HG03175 (cell line): ENCODE results near the gene STAMBP.
"Not testable (repeated sequence)": the region's sequence is repeated elsewhere in the genome, so short reads cannot be mapped to it uniquely, and the experiment has no call there.

Source experiments
- ATAC-seq: cut with Tn5 transposase; IDR thresholded peaks from one replicate; pipeline ENCODE4 v1.9.1; 2021; ENCODE audit warnings: mild to moderate bottlenecking, moderate library complexity; ENCODE audit not compliant: unreplicated experiment

STAMBP gene

GRCh38 chr2:73836141-73836943, 7.6 kb downstream of the STAMBP start:
- ATAC-seq = no peak

- ATAC-seq = no peak
Measured at GRCh38 chr2:73837847-73838585, 9.3 kb downstream of the STAMBP start.

GRCh38 chr2:73838889-73839534, 10.3 kb downstream of the STAMBP start:
- ATAC-seq = no peak

DNA sequence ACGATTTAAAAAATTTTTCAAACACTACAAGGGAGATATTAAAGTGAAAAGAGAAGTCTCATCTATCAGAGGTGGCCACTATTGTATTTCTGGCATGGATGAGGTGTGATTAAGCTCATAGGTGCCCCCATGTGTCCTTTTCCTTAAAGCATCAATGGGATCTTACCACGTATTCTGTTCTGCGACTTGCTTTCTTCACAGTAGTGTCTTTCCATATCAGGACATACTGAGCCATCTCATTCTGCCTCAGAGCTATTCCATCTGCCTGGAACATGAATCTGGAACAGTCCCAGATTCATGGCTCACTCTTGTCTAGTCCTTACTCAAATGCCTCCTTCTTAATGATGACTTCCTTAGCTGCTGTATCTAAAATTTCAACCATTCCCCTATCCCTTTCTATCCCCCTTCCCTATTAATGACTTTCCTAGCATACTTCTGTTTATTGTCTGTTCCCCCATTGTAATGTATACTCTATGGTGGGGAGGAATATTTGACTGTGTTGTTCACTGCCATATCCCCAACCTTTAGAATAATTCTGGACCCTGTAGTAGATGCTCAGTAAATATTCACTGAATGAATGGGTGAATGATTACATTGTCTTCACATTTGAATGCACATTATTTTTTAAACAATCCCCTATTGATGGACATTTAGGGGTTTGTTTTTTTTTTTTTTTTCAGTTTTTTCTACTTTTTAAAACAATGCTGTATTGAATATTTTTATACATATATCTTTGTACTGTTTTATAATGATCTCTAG, 11.1 kb downstream of the STAMBP start:
- ATAC-seq = no peak

DNA sequence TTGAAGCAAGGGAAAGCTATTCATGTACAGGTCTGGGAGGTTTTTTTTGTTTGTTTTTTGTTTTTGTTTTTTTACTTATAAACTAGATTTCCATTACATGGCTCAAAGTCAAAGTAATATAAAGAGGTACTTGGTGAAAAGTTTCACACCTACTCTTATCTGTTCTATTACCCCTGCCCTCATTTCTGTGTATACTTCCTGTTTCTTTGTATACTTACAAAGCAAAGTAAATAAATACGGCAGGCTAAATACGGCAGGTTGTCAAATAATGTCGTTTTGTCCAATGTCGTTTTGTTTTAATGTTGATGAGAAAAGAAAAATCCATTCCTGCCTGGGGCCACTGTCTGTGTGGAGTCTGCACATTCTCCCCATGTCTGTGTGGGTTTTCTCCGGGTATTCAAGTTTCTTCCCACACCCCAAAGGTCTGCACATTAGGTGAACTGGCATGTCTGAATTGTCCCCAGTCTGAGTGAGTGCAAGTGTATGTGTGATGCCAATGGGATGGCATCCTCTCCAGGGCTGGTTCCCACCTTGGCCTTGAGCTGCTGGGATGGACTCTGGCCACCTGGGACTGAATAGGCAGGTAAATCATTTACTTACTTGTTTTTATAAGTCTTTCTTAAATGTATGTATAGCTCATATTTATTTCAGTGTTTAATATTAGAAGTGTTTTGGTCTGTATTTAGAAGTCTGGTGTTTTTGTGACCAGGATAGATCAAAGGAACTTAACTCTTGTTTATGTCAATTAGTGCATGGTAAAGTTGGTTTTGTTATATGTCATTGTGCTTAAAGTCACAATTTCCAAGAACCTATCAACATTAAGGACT, 13.4 kb downstream of the STAMBP start:
- no peak for ATAC-seq

DNA sequence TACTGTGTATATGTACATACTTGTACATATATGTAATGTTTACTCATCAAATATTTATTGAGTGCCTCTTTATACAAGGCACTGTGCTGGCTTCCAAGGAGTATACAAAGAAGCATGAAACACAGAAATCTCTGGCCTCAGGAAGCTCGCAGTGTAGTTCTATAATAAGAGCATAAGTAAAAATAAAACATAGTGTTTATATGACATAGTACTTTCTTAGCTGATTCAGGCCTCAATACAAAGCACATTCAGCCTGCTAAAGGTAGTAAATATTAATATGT, 13.9 kb downstream of the STAMBP start:
- ATAC-seq = no peak

GRCh38 chr2:73844087-73844486, 15.3 kb downstream of the STAMBP start:
- no peak for ATAC-seq

GRCh38 chr2:73850009-73850408, 21.2 kb downstream of the STAMBP start:
- no peak for ATAC-seq

GRCh38 chr2:73851274-73851673, 22.5 kb downstream of the STAMBP start:
- ATAC-seq = no peak

GRCh38 chr2:73852020-73852419, 23.3 kb downstream of the STAMBP start:
- ATAC-seq = no peak

DNA sequence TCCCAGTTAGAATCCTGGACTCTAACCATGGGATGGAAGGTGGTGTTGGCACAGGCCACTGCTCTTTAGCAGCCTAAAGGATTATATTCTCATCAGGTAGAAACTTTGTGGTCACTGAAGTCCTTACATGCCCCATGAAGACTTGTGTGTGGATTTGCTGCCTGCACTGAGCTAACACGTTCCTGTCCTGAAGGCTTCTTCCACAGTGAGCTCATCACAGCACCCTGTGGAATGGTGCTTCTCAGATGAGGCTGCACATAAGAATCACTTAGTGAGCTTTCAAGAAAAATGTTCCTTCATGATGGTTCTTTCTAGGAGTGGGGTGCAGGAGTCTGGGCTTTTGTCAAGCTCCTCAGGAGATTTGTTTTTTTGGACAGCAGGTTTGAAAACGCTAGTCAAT, 26.8 kb downstream of the STAMBP start:
- ATAC-seq = no peak

DNA sequence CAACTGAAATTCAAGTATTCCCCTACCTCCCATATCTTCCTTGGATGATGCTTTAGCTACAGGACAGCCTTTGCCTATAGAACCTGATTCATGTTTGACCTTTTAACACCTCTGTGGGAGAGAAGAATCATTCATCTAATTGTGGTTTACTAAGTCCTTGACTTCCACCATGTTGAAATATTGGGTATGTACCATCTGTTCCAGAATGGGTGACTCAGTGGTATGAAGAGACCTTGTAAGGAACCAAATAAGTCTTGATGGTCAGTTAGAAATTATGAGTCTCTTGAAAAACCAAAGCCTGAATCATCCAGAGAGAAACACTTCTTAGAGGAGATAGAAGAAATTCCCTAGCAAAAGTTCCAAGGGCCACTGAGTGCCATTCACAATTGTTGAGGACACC, 27.5 kb downstream of the STAMBP start:
- no peak for ATAC-seq

DNA sequence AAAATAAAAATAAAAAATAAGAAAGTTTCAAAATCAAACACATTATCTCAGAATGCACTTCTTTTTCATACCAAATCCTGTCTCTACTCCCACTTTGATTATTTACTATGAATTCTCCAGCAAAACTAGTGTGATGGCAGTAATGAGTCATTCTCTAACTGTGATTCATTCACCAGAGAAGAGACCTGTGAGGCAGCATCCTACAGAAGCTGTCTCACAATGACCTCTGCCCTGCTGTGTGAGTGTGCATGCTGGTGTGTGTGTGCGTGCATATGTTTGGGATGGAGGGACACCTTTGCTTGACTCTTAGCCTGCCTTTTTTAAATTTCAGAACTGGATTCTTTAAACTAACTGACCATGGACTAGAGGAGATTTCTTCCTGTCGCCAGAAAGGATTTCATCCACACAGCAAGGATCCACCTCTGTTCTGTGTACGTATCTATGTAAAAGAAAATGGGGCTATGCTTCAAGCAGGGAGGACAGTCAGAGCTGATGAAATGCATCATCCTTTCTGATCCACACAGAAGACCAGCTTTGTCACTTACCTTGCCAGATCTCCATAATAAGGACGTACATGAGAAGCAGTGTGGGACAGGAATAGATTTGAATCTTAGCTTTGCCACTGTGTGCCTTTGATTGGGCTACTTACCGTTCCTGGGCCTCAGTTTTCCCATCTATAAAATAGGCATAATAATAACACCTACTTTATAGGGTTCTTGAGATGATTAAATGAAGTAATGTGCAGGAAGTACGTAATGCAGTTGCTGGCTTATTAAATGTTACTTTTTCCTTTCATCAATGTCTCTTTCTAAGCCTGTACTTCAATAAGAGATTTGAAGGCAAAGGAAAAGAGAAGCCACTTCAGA, 31.2 kb downstream of the STAMBP start:
- no peak for ATAC-seq

GRCh38 chr2:73862987-73863386, 34.2 kb downstream of the STAMBP start:
- no peak for ATAC-seq

DNA sequence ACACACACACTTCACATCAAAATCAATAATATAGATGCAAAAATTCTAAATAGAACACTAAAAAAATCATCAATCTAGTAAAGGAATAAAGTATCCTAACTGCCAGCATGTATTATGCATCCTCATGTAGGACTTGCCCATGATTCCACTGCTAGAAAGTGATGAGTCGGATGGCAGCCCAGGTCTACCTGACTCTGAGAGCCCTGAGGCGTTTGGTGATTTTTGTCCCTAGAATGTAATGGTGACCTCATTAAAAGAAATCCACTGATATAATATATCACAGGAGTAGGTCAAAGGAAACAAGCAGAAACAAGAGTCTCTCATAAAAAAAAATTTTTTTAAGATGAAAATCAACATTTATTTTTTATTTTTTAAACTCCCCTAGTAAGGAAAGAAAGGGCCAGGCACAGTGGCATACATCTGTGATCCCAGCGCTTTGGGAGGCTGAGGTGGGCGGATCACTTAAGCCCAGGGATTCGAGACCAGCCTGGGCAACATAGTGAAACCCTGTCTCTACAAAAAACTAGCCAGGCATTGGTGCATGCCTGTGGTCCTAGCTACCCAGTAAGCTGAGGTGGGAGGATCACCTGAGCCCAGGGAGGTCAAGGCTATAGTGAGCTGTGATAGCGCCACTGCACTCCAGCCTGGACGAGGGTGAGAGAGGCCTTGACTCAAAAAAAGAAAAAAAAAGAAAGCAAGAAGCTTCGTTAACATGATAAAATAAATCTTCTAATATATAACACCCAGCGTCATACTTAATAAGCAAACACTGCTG, 39.6 kb downstream of the STAMBP start:
- no peak for ATAC-seq

GRCh38 chr2:73870084-73870483, 41.3 kb downstream of the STAMBP start:
- ATAC-seq = no peak

DNA sequence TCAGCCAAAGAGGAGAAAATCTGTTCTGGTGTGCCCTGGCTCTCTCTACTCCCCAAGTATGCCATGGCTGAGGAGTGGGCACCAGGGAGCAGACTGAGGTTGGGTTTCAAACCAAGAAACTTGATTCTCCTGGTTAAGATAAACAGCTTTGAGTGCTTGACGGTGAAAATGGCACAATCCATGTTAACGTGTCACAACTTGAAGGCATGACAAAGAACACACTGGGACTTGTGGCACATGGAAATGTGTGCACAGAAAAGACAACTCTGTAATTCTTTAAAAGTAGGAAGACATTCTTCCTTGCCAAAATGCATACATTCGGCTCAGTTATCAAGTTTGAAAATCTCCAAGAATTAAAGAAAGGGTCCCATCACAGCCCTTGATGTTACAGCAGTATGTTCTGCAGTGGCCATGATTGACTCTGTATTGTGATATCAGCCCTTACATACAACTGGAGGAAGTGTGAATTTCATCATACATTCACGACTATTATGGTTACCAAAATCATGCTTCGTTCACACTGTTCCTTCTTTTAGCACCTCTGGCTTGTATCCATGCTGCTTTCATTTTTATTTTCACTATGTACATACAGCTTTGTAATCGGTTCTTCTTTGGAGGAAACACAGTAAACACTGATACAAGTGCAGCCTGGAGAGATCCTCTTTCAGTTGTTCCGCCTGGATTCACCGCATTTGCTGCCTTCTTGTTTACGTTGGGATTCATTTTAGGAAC, 48.5 kb downstream of the STAMBP start:
- no peak for ATAC-seq

DNA sequence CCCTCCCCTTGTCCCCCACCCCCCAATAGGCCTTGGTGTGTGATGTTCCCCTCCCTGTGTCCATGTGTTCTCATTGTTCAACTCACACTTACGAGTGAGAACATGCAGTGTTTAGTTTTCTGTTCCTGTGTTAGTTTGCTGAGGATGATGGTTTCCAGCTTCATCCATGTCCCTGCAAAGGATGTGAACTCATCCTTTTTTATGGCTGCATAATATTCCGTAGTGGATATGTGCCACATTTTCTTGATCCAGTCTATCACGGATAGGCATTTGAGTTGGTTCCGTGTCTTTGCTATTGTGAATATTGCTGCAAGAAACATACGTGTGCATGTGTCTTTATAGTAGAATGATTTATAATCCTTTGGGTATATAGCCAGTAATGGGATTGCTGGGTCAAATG, 49.2 kb downstream of the STAMBP start:
- not testable (repeated sequence) for ATAC-seq
